OCI-LY7 (cell line): ENCODE data around the gene PLD6. TPM values are rescaled to one million over a fixed set of nuclear protein-coding genes. Genes with fewer than 3 reads are reported as not detected.

ENCODE experiments used
- BruUV-seq: library from RNA; stranded (reverse); fragments of 400-500 nt; replicated peaks from 2 replicates; lab custom pipeline; 2021; lab: Mats Ljungman, UMichigan
- CTCF ChIA-PET: fragments of 300-600 bp; sonication (Branson Sonifier 250); formaldehyde crosslinking; loops from one replicate; lab custom pipeline; 2022; ENCODE audit warnings: antibody characterized with exemption; ENCODE audit not compliant: unreplicated experiment; lab: Charles Lee
- POLR2A ChIA-PET: fragments of 300-600 bp; sonication (Branson Sonifier 250); formaldehyde crosslinking; loops from one replicate; lab custom pipeline; 2022; ENCODE audit warnings: antibody characterized with exemption; lab: Charles Lee
- DNase-seq: peaks from one replicate; pipeline ENCODE4 v3.0.0-alpha.2; 2015; ENCODE audit warnings: low spot score
- H2AFZ ChIP-seq: fragments of 200-600 bp; sonication (generic), shearing (Covaris generic); 2 replicates; pipeline ENCODE4 v1.6.1; 2014; ENCODE audit warnings: mild to moderate bottlenecking, antibody characterized with exemption, low read length, moderate library complexity
- H3K27ac ChIP-seq: fragments of 200-600 bp; sonication (generic); 2 replicates; pipeline ENCODE4 v1.5.1; 2014; ENCODE audit warnings: mixed run types, low read depth, mild to moderate bottlenecking, moderate library complexity, low read length, inconsistent platforms; ENCODE audit not compliant: poor library complexity, severe bottlenecking
- H3K36me3 ChIP-seq: fragments of 200-600 bp; sonication (generic); 2 replicates; pipeline ENCODE4 v1.6.1; 2014; ENCODE audit warnings: mild to moderate bottlenecking, antibody characterized with exemption, low read length, moderate library complexity, mixed read lengths; ENCODE audit not compliant: insufficient read depth
- H3K4me1 ChIP-seq: fragments of 200-600 bp; sonication (generic); 2 replicates; pipeline ENCODE4 v1.5.1; 2014; ENCODE audit warnings: mild to moderate bottlenecking, low read length; ENCODE audit not compliant: insufficient read depth, poor library complexity, severe bottlenecking
- H3K4me2 ChIP-seq: fragments of 200-600 bp; sonication (generic); 2 replicates; pipeline ENCODE4 v1.6.1; 2014; ENCODE audit warnings: mild to moderate bottlenecking, low read length
- H3K4me3 ChIP-seq: fragments of 200-600 bp; sonication (generic); 2 replicates; pipeline ENCODE4 v1.5.1; 2014; ENCODE audit warnings: mild to moderate bottlenecking, low read depth, low read length; ENCODE audit not compliant: poor library complexity, severe bottlenecking
- H3K79me2 ChIP-seq: fragments of 200-600 bp; sonication (generic); 2 replicates; pipeline ENCODE4 v1.6.1; 2016; ENCODE audit warnings: low read depth, mild to moderate bottlenecking, low read length, moderate library complexity, mixed read lengths; ENCODE audit not compliant: insufficient read depth
- H3K9me2 ChIP-seq: fragments of 200-600 bp; sonication (generic); 2 replicates; pipeline ENCODE4 v1.6.1; 2016; ENCODE audit warnings: mild to moderate bottlenecking, low read length, mixed read lengths; ENCODE audit not compliant: insufficient read depth
- H3K9me3 ChIP-seq: fragments of 200-600 bp; sonication (generic); 2 replicates; pipeline ENCODE4 v1.6.1; 2014; ENCODE audit warnings: mild to moderate bottlenecking, mixed run types, low read length, mixed read lengths
- H4K20me1 ChIP-seq: fragments of 200-600 bp; sonication (generic); 2 replicates; pipeline ENCODE4 v1.6.1; 2014; ENCODE audit warnings: mild to moderate bottlenecking, antibody characterized with exemption, low read length, moderate library complexity, mixed read lengths; ENCODE audit not compliant: insufficient read depth
- EZH2phosphoT487 ChIP-seq: fragments of 200-600 bp; sonication (generic); IDR thresholded peaks from 2 replicates; pipeline ENCODE4 v1.6.1; 2018; ENCODE audit warnings: low read depth, borderline replicate concordance, mild to moderate bottlenecking, mixed run types, antibody characterized with exemption, low read length, moderate library complexity, mixed read lengths
- intact Hi-C: fragments of 100-400 bp; cut with micrococcal nuclease; formaldehyde crosslinking; loops from one replicate; pipeline ENCODE4 v1.10.0; 2022; ENCODE audit not compliant: unreplicated experiment
- total RNA-seq, 2 experiments: library from RNA; depleted of rRNA in 1 of 2; stranded (reverse); fragments of >200 nt in 1 of 2; shearing (Covaris generic) in 1 of 2; gene quantifications; 2 replicates each; pipeline ENCODE4 v1.2.3, GENCODE V29; 2014 to 2022
- TF ChIP-seq, protein P1 (sequence below): fragments of 200-600 bp; sonication (generic); conservative IDR thresholded peaks from 2 replicates; pipeline ENCODE4 v1.5.1; 2014; ENCODE audit warnings: mild to moderate bottlenecking, antibody characterized with exemption, low read length, moderate library complexity, mixed read lengths

Gene PLD6
- total RNA-seq, 2 experiments from 2014 or later = not detected

DNA sequence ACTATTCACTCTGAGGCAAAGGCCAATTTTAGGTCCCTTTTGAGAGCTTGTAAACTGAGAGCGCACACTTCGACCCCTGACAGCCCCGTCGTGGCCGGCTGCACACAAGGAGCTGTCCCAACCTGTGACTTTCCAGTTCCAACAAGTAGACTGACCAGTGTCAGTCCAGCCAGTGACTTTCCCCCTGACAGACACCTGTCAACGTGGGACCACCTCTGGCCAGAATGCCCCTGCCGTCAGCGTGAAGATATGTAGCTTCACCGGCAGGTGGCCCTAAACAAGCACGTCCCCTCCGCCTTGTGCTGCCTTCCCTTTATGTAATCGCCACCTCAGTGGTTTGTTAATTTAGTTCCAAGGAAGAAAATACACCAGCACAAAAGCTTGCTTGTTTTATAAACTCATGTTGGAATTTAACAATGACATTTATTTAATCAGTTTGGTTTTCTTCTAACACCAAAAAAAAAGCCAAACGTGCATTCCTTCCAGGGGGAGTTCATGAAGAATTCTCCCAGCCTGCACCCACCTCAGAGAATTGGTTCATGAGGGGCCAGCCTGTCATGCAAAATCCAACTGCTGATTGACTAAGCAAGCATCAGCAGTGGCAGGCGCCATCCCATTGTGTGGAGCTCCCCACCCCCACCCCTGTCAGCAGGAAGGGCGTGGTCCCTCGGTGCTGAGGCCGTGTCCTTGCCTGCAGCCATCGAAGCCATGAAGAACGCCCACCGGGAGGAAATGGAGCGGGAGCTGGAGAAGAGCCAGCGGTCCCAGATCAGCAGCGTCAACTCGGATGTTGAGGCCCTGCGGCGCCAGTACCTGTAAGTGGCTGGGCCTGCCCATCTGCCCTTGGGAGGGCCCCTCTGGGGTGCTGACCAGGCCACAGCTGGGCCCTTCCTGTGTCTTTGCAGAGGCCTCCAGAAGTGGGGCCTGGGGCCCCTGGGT, 33.9 kb downstream of the PLD6 start:
- no TSS peak for BruUV-seq
- Histone ChIP-seq H3K27ac (no peak overlapping the region), H4K20me1 (no peaks in the 10 kb centered on the region), H3K4me2 (no peak overlapping the region), H3K4me1 (peaks cover 3% of the 10 kb centered on the region), H3K79me2 (no peaks in the 10 kb centered on the region), H3K9me2 (no peaks in the 10 kb centered on the region), H3K36me3 (peaks cover 29% of the 10 kb centered on the region; the same call in 1 of the 2 replicates), H2AFZ (no peak overlapping the region), H3K9me3 (no peaks in the 10 kb centered on the region), H3K4me3 (no peak overlapping the region)
- intact Hi-C loops = no loop called here
- POLR2A ChIA-PET = interaction anchor here (0.6 to 1.0 kb wide), 3 partner anchors 17 to 131 kb away, joined by 3 to 4 read pairs (median 4); no protein-coding TSS in a partner anchor
- CTCF ChIA-PET = no interaction called here
- no peak for DNase-seq
- TF ChIP-seq, protein P1, sequence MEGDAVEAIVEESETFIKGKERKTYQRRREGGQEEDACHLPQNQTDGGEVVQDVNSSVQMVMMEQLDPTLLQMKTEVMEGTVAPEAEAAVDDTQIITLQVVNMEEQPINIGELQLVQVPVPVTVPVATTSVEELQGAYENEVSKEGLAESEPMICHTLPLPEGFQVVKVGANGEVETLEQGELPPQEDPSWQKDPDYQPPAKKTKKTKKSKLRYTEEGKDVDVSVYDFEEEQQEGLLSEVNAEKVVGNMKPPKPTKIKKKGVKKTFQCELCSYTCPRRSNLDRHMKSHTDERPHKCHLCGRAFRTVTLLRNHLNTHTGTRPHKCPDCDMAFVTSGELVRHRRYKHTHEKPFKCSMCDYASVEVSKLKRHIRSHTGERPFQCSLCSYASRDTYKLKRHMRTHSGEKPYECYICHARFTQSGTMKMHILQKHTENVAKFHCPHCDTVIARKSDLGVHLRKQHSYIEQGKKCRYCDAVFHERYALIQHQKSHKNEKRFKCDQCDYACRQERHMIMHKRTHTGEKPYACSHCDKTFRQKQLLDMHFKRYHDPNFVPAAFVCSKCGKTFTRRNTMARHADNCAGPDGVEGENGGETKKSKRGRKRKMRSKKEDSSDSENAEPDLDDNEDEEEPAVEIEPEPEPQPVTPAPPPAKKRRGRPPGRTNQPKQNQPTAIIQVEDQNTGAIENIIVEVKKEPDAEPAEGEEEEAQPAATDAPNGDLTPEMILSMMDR = no peak
- TF ChIP-seq EZH2phosphoT487 = no peak

GRCh38 chr17:17171186-17171585, 34.9 kb downstream of the PLD6 start:
- no peak overlapping the region for H3K4me2 ChIP-seq
- H3K9me3 ChIP-seq = no peaks in the 10 kb centered on the region
- TF ChIP-seq, protein P1 = no peak
- TF ChIP-seq EZH2phosphoT487 = no peak
- intact Hi-C loops = no loop called here
- no peaks in the 10 kb centered on the region for H3K9me2 ChIP-seq
- ChIA-PET CTCF (no interaction called here), POLR2A (no interaction called here)
- H3K4me3 ChIP-seq = no peak overlapping the region
- H2AFZ ChIP-seq = no peak overlapping the region
- no peaks in the 10 kb centered on the region for H4K20me1 ChIP-seq
- H3K36me3 ChIP-seq = peaks cover 18% of the 10 kb centered on the region; the same call in 1 of the 2 replicates
- DNase-seq = no peak
- H3K79me2 ChIP-seq = no peaks in the 10 kb centered on the region
- BruUV-seq = no TSS peak
- no peak overlapping the region for H3K27ac ChIP-seq
- peaks cover 3% of the 10 kb centered on the region for H3K4me1 ChIP-seq
